Activated naive CD8-positive, alpha-beta T cell treated with anti-CD3 and anti-CD28 coated beads, Interleukin-2, amount 50 U/mL, for 16 hours (primary cell): ENCODE measurements around the gene OR5H15.
"Not testable (repeated sequence)": the region's sequence is repeated elsewhere in the genome, so short reads cannot be mapped to it uniquely, and the experiment has no call there.

Experiments used
- DNase-seq: peaks from one replicate; pipeline ENCODE4 v3.0.0-alpha.2; 2020; ENCODE audit warnings: low read depth, low spot score

OR5H15 gene

DNA sequence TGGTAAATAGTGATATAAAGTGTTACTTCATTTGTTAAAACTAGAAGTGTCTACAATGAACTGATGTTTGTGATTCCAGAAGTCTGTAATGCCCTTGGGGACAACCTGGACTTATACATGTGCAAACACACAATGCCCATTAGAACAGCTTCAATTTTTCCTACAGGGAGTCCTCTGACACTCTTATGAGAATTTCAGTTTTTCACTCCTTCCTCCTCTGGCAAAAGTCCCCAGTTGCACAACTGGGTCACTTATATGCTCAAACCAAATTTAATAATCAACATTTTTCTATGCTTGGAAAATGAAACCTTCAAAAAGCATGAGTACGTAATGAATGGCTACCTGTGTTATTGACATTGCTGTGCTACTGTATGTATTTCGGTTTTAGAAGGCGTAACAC, at the start of gene OR5H15:
OR5H15 (plus strand) TSS at position 301 of the 400 bp plus-strand sequence. CDS start 2,004 bp downstream, outside the sequence.
- no peak for DNase-seq

- no peak for DNase-seq
Observed at GRCh38 chr3:98130421-98130820, 36.1 kb upstream of the OR5H15 start, which contains the start of gene OR5H1. TSS of gene OR5H1 (plus strand) at chr3:98130721. CDS start at chr3:98132698, 1,977 bp downstream.

GRCh38 chr3:98136631-98137030, 29.9 kb upstream of the OR5H15 start:
- no peak for DNase-seq

- DNase-seq, result not testable (repeated sequence)
Observed at GRCh38 chr3:98137826-98138557, 28.5 kb upstream of the OR5H15 start.

DNA sequence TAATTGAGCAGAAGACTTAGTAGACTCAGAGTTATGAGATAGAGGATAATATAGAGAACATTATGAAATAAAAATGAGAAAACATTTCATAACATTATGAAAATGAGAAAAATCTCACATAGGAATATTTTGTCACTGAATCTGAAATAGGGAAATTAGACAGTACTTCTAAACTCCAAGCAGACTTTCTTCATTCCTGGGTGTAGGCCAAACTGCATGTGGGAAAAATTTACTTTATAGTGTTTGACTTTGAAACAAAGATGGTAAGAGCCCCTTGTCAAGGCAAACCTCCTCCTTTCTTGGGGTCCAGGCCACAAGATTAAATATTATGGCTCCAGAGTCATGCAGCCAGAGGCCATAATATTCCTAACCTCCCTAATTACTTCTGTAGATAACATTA, 26.0 kb upstream of the OR5H15 start:
- no peak for DNase-seq

- DNase-seq, result no peak
Observed at GRCh38 chr3:98147179-98147578, 19.3 kb upstream of the OR5H15 start, which contains the start of gene OR5H14. TSS of gene OR5H14 (plus strand) at chr3:98147479. CDS start at chr3:98149386, 1,907 bp downstream.

- no peak for DNase-seq
Observed at GRCh38 chr3:98148751-98149150, 17.7 kb upstream of the OR5H15 start.

DNA sequence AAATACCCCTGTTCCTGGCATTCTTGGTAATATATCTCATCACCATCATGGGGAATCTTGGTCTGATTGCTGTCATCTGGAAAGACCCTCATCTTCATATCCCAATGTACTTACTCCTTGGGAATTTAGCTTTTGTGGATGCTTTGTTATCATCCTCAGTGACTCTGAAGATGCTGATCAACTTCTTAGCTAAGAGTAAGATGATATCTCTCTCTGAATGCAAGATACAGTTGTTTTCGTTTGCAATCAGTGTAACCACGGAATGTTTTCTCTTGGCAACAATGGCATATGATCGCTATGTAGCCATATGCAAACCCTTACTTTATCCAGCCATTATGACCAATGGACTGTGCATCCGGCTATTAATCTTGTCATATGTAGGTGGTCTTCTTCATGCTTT, 17.0 kb upstream of the OR5H15 start:
- not testable (repeated sequence) for DNase-seq

DNA sequence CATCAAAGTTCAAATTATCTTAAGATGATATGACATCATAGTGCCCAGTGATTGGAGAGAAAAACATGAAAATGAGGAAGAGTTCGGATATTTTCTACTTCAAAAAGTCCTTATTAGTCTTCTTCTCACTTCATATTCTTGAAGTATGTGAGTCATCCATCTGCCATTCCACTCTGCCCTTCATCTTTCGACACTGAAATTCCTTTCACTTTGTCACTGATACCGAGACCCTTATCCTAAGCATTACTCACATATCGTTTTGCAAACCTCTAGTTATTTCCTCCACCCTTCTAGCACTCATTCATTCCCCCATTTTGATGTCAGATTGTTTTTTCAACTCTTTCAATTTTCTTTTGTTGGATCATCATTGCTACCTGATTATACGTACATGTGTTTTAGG, 15.3 kb upstream of the OR5H15 start:
- DNase-seq, result no peak

DNA sequence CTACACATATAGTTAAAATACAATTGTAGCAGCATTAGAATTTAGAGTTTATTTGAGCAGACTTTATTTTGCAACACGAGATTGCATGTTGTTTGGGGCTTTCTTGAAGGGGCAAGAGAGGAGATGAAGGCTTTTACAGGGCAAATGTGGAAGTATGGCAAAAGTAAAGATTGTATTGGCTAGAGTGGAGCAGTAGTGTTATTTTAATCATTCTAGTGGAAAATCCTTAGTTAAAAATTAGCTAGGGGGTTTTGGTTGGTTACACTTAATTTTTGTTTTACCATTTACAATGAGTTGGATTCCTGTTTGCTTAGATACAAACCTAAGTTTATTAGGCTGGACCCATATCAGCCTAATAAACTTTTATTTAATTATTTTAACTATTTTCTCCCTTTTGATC, 4.6 kb downstream of the OR5H15 start:
- DNase-seq, result no peak

DNA sequence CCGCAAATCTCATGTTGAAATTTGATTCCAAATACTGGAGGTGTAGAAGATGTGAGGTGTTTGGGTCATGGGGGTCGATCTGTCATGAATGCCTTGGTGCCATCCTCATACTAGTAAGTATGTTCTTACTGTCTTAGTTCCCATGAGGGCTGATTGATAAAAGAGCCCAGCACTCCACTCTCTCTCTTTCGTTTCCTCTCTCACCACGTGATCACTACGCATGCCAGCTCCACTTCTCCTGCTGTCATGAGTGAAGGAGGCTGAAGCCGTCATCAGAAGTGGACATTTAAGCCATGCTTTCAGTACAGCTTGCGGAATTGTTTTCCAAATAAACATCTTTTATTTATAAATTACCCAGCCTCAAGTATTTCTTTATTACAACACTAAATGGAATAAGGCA, 6.1 kb downstream of the OR5H15 start:
- no peak for DNase-seq

- no peak for DNase-seq
Observed at GRCh38 chr3:98180319-98180890, 13.9 kb downstream of the OR5H15 start.

- no peak for DNase-seq
Observed at GRCh38 chr3:98182196-98182595, 15.7 kb downstream of the OR5H15 start.

- DNase-seq, result no peak
Observed at GRCh38 chr3:98185180-98185579, 18.7 kb downstream of the OR5H15 start.

- DNase-seq, result no peak
Observed at GRCh38 chr3:98188545-98188944, 22.0 kb downstream of the OR5H15 start.

DNA sequence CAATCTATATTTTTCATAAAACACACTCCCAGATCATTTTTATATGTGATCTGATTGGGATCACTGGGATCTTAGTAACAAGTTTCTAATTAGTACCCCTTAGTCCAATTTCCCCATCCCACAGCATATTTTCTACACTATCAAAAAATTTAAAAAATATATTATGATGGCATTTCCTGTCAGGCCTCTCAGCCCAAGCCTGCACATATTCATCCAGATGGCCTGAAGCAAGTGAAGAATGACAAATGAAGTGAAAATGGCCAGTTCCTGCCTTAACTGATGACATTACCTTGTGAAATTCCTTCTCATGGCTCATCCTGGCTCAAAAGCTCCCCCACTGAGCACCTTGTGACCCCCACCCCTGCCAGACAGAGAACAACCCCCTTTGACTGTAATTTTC, 24.4 kb downstream of the OR5H15 start:
- not testable (repeated sequence) for DNase-seq

- not testable (repeated sequence) for DNase-seq
Observed at GRCh38 chr3:98196293-98196692, 29.8 kb downstream of the OR5H15 start.

GRCh38 chr3:98199020-98199419, 32.5 kb downstream of the OR5H15 start:
- DNase-seq, result no peak

GRCh38 chr3:98209244-98209643, 42.7 kb downstream of the OR5H15 start:
- no peak for DNase-seq

- no peak for DNase-seq
Observed at GRCh38 chr3:98213276-98213675, 46.8 kb downstream of the OR5H15 start.

DNA sequence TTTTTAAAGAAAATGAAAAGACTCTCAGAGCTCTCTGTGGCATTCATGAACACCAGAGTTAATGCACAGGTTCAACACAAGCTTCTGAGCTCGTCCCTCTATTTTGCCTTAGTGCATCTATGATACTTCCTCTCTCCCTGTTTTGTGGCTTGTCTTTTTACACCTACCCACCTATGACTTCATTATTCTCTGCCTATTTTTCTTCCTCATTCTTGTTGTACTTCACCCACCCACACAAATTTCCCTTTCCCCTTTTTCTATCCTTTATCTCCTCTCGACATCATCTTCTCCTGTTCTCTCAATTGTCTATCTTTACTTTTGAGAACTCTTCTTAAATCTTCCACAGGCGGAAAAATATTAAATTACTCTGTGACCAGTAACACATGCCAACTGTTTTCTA, 48.6 kb downstream of the OR5H15 start:
- DNase-seq, result no peak
